HCT116 (cell line): ENCODE measurements around the gene USP8.

ENCODE experiments used
- ELF1 ChIP-seq: IDR thresholded peaks from 2 replicates; pipeline ENCODE4 v1.6.1; 2012; ENCODE audit warnings: low read depth, borderline replicate concordance
- EZH2 ChIP-seq: fragments of 200-600 bp; sonication (generic); IDR thresholded peaks from 2 replicates; pipeline ENCODE4 v1.6.1; 2017; ENCODE audit warnings: antibody characterized with exemption, mixed run types
- EZH2phosphoT487 ChIP-seq: fragments of 200-600 bp; IDR thresholded peaks from 2 replicates; pipeline ENCODE4 v1.6.1; 2018; ENCODE audit warnings: antibody characterized with exemption, borderline replicate concordance
- JUND ChIP-seq: IDR thresholded peaks from 2 replicates; pipeline ENCODE4 v1.6.1; 2012
- POLR2A ChIP-seq: IDR thresholded peaks from 2 replicates; pipeline ENCODE4 v1.7.0; 2011; ENCODE audit warnings: borderline replicate concordance; ENCODE audit not compliant: insufficient read depth, insufficient read length; ENCODE audit errors: extremely low read depth
- POLR2AphosphoS5 ChIP-seq: IDR thresholded peaks from 2 replicates; pipeline ENCODE4 v1.6.1; 2011; ENCODE audit warnings: mild to moderate bottlenecking, low read depth, low read length, moderate library complexity
- SRF ChIP-seq: IDR thresholded peaks from 2 replicates; pipeline ENCODE4 v1.6.1; 2012; ENCODE audit warnings: low read depth
- YY1 ChIP-seq: IDR thresholded peaks from 2 replicates; pipeline ENCODE4 v1.6.1; 2011; ENCODE audit warnings: low read length, low read depth, moderate library complexity, mild to moderate bottlenecking; ENCODE audit not compliant: insufficient replicate concordance; ENCODE audit errors: extremely low read depth
- ZNF274 ChIP-seq: fragments of 200-500 bp; sonication (Bioruptor generic); IDR thresholded peaks from 2 replicates; pipeline ENCODE4 v1.6.1; 2014; ENCODE audit warnings: mild to moderate bottlenecking, low read depth, low read length, inconsistent platforms
- TF ChIP-seq, protein P1 (sequence below): IDR thresholded peaks from 2 replicates; pipeline ENCODE4 v1.6.1; 2012
- TF ChIP-seq, protein P2 (sequence below), 3 experiments: fragments of 200-600 bp in 1 of 3; sonication (generic) in 1 of 3; IDR thresholded peaks in 2 of 3; conservative IDR thresholded peaks in 1 of 3; 2 replicates each; pipeline ENCODE4 v1.5.1; 2012 to 2017; ENCODE audit warnings: low read depth in 2 of 3, low read length in 2 of 3, antibody characterized with exemption in 1 of 3, borderline replicate concordance in 1 of 3, control low read depth in 1 of 3, mild to moderate bottlenecking in 1 of 3, mixed read lengths in 1 of 3, mixed run types in 1 of 3, moderate library complexity in 1 of 3; ENCODE audit not compliant: insufficient read depth in 1 of 3
- TF ChIP-seq, protein P3 (sequence below): IDR thresholded peaks from 2 replicates; pipeline ENCODE4 v1.6.1; 2011; ENCODE audit warnings: mild to moderate bottlenecking, low read length, moderate library complexity; ENCODE audit not compliant: insufficient replicate concordance; ENCODE audit errors: extremely low read depth
- TF ChIP-seq, protein P4 (sequence below): IDR thresholded peaks from 2 replicates; pipeline ENCODE4 v1.6.1; 2012; ENCODE audit warnings: low read depth
- TF ChIP-seq, protein P5 (sequence below): IDR thresholded peaks from 2 replicates; pipeline ENCODE4 v1.6.1; 2012

DNA sequence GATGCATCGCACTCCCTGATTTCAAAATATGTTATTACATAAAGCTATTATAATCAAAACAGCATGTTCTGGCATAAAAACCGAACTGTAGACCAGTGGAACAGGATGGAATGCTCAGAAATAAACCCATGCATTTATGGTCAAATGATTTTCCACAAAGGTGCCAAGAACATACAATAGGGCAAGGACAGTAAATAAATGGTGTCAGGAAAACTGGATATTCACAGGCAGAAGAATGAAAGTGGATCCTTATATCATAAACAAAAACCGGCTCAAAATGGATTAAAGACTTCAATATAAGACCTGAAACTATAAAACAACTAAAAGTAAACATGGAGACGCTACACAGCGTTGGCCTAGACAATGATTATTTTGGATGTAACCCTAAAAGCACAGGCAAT is 99.6 kb downstream of the USP8 start:
- TF ChIP-seq, protein P1, sequence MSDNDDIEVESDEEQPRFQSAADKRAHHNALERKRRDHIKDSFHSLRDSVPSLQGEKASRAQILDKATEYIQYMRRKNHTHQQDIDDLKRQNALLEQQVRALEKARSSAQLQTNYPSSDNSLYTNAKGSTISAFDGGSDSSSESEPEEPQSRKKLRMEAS: no peak
- TF ChIP-seq, protein P2, sequence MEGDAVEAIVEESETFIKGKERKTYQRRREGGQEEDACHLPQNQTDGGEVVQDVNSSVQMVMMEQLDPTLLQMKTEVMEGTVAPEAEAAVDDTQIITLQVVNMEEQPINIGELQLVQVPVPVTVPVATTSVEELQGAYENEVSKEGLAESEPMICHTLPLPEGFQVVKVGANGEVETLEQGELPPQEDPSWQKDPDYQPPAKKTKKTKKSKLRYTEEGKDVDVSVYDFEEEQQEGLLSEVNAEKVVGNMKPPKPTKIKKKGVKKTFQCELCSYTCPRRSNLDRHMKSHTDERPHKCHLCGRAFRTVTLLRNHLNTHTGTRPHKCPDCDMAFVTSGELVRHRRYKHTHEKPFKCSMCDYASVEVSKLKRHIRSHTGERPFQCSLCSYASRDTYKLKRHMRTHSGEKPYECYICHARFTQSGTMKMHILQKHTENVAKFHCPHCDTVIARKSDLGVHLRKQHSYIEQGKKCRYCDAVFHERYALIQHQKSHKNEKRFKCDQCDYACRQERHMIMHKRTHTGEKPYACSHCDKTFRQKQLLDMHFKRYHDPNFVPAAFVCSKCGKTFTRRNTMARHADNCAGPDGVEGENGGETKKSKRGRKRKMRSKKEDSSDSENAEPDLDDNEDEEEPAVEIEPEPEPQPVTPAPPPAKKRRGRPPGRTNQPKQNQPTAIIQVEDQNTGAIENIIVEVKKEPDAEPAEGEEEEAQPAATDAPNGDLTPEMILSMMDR (IDR thresholded peaks at IDR 0.05 in 2 of 3, conservative IDR thresholded peaks at IDR 0.05 in 1 of 3; ENCODE audit: borderline replicate concordance in 1 of 3, insufficient read depth in 1 of 3, low read depth in 2 of 3, low read length in 2 of 3): no peak
- TF ChIP-seq SRF (no peak), YY1 (no peak), EZH2 (no peak), POLR2AphosphoS5 (no peak), ZNF274 (no peak), EZH2phosphoT487 (no peak), POLR2A (no peak), ELF1 (no peak), JUND (no peak)
- TF ChIP-seq, protein P3, sequence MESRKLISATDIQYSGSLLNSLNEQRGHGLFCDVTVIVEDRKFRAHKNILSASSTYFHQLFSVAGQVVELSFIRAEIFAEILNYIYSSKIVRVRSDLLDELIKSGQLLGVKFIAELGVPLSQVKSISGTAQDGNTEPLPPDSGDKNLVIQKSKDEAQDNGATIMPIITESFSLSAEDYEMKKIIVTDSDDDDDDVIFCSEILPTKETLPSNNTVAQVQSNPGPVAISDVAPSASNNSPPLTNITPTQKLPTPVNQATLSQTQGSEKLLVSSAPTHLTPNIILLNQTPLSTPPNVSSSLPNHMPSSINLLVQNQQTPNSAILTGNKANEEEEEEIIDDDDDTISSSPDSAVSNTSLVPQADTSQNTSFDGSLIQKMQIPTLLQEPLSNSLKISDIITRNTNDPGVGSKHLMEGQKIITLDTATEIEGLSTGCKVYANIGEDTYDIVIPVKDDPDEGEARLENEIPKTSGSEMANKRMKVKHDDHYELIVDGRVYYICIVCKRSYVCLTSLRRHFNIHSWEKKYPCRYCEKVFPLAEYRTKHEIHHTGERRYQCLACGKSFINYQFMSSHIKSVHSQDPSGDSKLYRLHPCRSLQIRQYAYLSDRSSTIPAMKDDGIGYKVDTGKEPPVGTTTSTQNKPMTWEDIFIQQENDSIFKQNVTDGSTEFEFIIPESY: no peak
- TF ChIP-seq, protein P4, sequence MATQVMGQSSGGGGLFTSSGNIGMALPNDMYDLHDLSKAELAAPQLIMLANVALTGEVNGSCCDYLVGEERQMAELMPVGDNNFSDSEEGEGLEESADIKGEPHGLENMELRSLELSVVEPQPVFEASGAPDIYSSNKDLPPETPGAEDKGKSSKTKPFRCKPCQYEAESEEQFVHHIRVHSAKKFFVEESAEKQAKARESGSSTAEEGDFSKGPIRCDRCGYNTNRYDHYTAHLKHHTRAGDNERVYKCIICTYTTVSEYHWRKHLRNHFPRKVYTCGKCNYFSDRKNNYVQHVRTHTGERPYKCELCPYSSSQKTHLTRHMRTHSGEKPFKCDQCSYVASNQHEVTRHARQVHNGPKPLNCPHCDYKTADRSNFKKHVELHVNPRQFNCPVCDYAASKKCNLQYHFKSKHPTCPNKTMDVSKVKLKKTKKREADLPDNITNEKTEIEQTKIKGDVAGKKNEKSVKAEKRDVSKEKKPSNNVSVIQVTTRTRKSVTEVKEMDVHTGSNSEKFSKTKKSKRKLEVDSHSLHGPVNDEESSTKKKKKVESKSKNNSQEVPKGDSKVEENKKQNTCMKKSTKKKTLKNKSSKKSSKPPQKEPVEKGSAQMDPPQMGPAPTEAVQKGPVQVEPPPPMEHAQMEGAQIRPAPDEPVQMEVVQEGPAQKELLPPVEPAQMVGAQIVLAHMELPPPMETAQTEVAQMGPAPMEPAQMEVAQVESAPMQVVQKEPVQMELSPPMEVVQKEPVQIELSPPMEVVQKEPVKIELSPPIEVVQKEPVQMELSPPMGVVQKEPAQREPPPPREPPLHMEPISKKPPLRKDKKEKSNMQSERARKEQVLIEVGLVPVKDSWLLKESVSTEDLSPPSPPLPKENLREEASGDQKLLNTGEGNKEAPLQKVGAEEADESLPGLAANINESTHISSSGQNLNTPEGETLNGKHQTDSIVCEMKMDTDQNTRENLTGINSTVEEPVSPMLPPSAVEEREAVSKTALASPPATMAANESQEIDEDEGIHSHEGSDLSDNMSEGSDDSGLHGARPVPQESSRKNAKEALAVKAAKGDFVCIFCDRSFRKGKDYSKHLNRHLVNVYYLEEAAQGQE: no peak
- TF ChIP-seq, protein P5, sequence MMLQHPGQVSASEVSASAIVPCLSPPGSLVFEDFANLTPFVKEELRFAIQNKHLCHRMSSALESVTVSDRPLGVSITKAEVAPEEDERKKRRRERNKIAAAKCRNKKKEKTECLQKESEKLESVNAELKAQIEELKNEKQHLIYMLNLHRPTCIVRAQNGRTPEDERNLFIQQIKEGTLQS: no peak
